ENCODE measurements around the gene KCNH4. TPM values are rescaled to one million over a fixed set of nuclear protein-coding genes. Genes with fewer than 3 reads are reported as not detected.

The KCNH4 gene
- total RNA-seq, 2 donors from 2014 or later, result 0.26 to 0.39 TPM

DNA sequence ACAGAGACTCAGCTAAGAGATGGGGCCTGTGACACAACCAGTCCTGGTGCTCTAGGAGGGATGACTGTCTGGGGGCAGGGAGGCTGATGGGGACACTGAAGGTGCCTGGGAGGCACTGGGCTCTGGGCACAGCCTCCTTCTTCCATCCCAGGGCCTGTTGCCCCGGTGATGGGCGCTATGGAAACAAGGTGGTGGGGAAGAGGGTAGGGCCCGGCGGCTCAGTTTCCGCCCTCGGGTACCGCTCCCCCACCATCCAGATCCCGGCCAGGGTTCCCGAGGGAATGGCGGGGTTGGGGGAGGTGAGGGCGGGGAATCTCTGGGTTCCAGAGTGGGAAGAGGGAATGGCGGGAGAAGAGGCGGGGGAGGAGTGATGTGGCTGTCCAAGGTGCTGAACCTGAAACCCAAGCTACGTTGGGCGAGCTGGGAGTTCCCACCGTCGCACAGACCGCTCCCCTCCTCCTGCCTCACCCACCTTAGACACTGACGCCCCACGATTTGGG lies 981 bp downstream of the KCNH4 start:
- Mint-ChIP-seq H3K27me3 (ENCODE audit: low read depth) (peaks cover 27% of the 10 kb centered on the region), H3K36me3 (ENCODE audit: insufficient read depth in 2 of 2) (no peaks in the 10 kb centered on the region), H3K4me3 (peak overlapping the region; percentile 29 to 73), H3K27ac (no peak overlapping the region), H3K9me3 (no peaks in the 10 kb centered on the region), H3K4me1 (ENCODE audit: low read depth) (peaks cover 53% of the 10 kb centered on the region)
- DNase-seq (peak in 1 of 2 donors; percentile 31), ATAC-seq (replicated peaks in 1 of 2) (no peak)

DNA sequence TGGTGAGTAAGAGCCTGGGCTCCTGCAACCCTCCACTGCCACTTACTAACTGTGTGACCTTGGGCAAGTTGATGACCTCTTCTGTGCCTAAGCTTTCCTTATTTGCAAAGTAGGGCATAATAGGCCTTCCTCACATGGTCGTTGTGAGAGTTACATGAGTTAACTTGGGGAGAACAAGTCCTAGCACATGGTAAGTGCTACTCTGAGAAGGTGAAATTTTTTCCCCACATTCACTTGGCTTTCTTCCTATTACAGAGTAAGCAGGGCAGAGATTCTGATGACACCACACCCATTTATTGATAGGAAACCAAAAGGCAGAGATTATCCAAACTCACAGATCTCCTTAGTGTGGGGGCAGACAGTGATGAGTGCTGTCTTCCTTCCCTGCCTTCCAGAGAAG lies 1.6 kb downstream of the KCNH4 start:
- Mint-ChIP-seq H3K4me1 (ENCODE audit: low read depth) (peaks cover 47% of the 10 kb centered on the region), H3K27ac (no peak overlapping the region), H3K36me3 (ENCODE audit: insufficient read depth in 2 of 2) (no peaks in the 10 kb centered on the region), H3K4me3 (peak overlapping the region; percentile 10 to 58), H3K27me3 (ENCODE audit: low read depth) (peaks cover 27% of the 10 kb centered on the region), H3K9me3 (no peaks in the 10 kb centered on the region)
- ATAC-seq (replicated peaks in 1 of 2) (no peak), DNase-seq (no peak)

DNA sequence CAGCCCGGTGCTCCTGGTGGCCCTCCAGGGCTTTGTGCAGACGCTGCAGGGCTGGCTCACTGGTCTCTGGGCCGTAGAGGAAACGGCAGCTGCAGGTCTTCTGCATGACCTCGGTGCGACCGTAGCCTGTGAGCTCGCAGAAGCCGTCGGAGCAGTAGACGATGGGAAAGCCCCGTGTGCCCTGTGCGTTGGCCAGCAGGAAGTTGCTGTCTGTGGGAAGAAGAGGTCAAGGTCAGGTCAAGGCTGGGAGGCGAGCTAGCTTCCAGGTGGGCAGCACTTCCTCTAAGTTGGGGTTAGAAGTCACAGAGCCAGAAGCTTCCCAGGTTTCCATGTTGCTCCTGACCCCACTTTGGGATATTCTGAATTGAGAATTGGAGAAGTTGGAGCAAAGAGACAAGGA lies 2.1 kb downstream of the KCNH4 start:
- Mint-ChIP-seq H3K36me3 (ENCODE audit: insufficient read depth in 2 of 2) (no peaks in the 10 kb centered on the region), H3K27ac (no peak overlapping the region), H3K4me3 (peak overlapping the region in 1 of 2 donors; percentile 23), H3K4me1 (ENCODE audit: low read depth) (peaks cover 43% of the 10 kb centered on the region), H3K27me3 (ENCODE audit: low read depth) (peaks cover 27% of the 10 kb centered on the region), H3K9me3 (no peaks in the 10 kb centered on the region)
- DNase-seq (peak in 1 of 2 donors; percentile 23), ATAC-seq (replicated peaks in 1 of 2) (peak in 1 of 2 donors; percentile 14)

DNA sequence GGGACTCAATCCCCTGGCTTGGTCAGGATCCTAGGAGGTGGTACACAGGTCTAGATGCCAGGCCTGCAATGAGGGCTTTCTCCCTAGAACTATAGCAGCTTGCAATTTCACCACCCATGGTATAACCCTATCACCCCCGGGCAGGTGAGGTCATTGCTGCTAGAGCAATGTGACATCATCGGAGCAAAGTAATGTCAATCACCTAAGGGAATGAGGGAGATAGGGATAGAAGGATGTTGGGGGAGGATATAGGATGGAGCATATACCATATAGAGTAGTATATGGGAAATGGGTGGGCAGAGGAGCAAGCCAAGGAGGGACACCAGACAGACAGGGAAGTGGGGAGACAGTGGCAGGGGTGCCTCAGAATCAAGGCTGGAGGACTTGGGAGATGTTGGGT lies 3.3 kb downstream of the KCNH4 start:
- Mint-ChIP-seq H3K4me3 (no peak overlapping the region), H3K36me3 (ENCODE audit: insufficient read depth in 2 of 2) (no peaks in the 10 kb centered on the region), H3K27me3 (ENCODE audit: low read depth) (peaks cover 27% of the 10 kb centered on the region), H3K9me3 (no peaks in the 10 kb centered on the region), H3K27ac (no peak overlapping the region), H3K4me1 (ENCODE audit: low read depth) (peaks cover 33% of the 10 kb centered on the region)
- no peak for ATAC-seq (replicated peaks in 1 of 2)
- DNase-seq, result no peak

DNA sequence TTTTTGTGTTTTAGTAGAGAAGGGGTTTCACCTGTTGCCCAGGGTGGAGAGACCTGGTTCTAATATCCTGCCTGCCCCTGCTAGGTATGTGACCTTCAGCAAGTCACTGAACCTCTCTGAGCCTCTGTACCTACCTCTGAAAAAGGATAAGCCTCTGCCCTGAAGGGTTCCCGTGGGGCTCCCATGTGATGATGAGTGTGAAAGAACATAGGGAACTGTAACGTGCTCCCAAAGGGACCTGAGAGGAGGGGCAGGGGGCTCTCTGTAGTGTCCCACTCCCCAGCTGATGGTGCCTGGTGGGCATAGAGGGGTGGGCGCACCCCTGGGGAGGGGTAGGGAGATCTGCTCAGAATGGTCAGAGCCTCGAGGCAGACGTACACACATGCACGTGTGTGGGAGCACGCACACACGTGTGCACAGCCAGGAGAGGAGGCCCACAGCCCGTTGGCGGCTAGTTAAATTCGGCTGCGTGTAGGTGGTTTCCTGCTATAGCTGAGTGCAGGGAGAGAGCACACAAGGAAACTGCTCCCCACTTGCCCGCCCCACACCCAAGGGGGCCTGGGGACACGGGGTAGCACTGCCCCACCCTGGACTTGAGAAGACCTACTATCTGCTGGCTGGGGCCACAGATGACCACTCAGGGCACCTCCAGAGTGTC lies 6.7 kb downstream of the KCNH4 start:
- Mint-ChIP-seq H3K4me1 (ENCODE audit: low read depth) (peaks cover 12% of the 10 kb centered on the region), H3K36me3 (ENCODE audit: insufficient read depth in 2 of 2) (no peaks in the 10 kb centered on the region), H3K4me3 (no peak overlapping the region), H3K27ac (no peak overlapping the region), H3K9me3 (no peaks in the 10 kb centered on the region), H3K27me3 (ENCODE audit: low read depth) (peaks cover 8% of the 10 kb centered on the region)
- ATAC-seq (replicated peaks in 1 of 2), result no peak
- DNase-seq, result no peak

DNA sequence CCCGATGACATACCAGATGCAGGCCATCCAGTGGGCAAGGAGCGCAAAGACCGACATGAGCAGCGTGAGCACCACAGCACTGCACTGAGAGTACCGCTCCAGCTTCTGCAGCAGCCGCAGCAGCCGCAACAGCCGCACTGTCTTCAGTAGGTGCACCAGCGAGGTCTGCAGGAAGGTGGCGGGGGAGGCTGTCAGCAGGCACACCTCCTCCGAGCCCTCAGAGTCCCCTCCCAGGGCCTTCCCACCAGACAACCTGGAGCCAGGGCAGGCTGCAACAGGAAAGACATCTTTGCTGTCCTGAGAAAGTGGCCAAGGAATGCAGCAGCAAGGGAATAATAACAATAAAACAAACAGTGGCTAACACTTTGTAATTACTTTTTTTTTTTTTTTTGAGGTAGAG lies 9.1 kb downstream of the KCNH4 start:
- H3K9me3 Mint-ChIP-seq, result no peaks in the 10 kb centered on the region
- H3K27me3 Mint-ChIP-seq (ENCODE audit: low read depth), result no peaks in the 10 kb centered on the region
- H3K27ac Mint-ChIP-seq, result no peak overlapping the region
- ATAC-seq (replicated peaks in 1 of 2) (no peak), DNase-seq (no peak)
- H3K36me3 Mint-ChIP-seq (ENCODE audit: insufficient read depth in 2 of 2), result no peaks in the 10 kb centered on the region
- H3K4me3 Mint-ChIP-seq, result no peak overlapping the region
- H3K4me1 Mint-ChIP-seq (ENCODE audit: low read depth), result no peaks in the 10 kb centered on the region

DNA sequence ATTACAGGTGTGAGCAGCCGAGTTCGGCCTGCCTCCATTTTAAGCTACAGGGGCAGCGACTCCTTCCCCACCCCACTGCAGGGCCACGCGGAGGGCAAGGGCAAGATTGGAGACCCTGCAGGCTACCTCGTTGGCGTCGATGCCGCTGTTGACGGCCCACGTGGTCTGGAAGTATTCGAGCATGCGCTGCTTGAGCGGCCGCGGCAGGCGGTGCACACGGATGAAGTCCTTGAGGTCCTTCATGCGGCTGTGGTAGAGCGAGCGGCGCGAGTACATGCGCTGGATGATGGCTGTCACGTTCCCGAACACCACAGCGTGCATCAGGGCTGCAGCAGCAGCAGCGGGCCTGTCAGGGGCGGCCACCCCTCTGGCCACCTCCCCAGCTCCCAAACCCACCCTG lies 11.6 kb downstream of the KCNH4 start:
- Mint-ChIP-seq H3K9me3 (no peaks in the 10 kb centered on the region), H3K27me3 (ENCODE audit: low read depth) (no peaks in the 10 kb centered on the region), H3K27ac (no peak overlapping the region), H3K4me3 (no peak overlapping the region), H3K4me1 (ENCODE audit: low read depth) (no peaks in the 10 kb centered on the region), H3K36me3 (ENCODE audit: insufficient read depth in 2 of 2) (no peaks in the 10 kb centered on the region)
- ATAC-seq (replicated peaks in 1 of 2) (no peak), DNase-seq (no peak)

DNA sequence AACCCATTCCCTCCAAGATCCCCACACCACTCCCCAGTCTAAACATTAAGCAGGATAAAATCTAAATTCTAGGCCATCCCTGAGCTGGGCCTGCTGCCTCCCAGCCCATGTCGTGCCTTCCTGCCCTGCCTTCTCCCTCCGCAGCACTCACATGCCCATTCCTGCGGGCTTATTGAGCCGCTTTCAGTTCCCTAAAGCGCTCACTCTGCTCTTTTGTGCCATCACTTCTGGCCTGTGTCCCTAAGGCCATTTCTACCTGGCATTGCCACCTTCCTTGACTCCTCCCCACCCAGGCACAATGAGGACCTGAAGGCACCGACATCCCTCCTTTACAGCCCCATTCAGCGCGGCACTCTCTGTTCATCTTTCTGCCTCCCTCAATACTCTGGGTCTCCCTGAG lies 13.1 kb downstream of the KCNH4 start:
- ATAC-seq (replicated peaks in 1 of 2) (no peak), DNase-seq (no peak)
- Mint-ChIP-seq H3K27me3 (ENCODE audit: low read depth) (no peaks in the 10 kb centered on the region), H3K27ac (no peak overlapping the region), H3K4me3 (no peak overlapping the region), H3K36me3 (ENCODE audit: insufficient read depth in 2 of 2) (no peaks in the 10 kb centered on the region), H3K9me3 (no peaks in the 10 kb centered on the region), H3K4me1 (ENCODE audit: low read depth) (no peaks in the 10 kb centered on the region)

DNA sequence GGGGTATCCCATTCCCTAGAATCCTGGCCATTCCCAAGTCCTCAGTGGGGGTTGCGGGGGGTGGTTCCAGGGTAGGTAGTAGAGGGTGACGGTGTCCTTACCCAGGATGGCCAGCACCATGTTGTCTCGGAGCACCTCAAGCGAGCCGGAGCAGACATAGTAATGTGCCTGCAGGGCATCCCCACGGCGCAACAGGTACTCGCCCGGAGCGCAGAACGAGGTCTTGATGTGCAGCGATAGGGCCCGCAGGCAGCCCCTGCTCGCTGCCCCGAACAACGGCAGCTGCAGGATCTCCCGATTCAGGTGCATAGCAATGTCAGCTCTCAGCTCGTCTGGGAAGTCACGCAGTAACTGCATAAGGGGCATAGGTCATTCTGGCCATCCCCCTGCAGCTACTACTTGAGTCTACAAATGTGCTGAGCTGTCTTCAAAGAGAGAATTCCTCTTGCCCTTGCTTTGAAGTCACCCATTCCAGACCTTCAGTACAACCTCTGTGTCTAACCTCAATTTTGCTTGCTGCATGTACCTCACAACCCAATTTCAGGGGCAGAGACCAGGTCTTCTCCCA lies 14.7 kb downstream of the KCNH4 start:
- no peak for ATAC-seq (replicated peaks in 1 of 2)
- DNase-seq, result no peak
- Mint-ChIP-seq H3K36me3 (ENCODE audit: insufficient read depth in 2 of 2) (no peaks in the 10 kb centered on the region), H3K4me1 (ENCODE audit: low read depth) (no peaks in the 10 kb centered on the region), H3K27me3 (ENCODE audit: low read depth) (no peaks in the 10 kb centered on the region), H3K4me3 (no peak overlapping the region), H3K27ac (no peak overlapping the region), H3K9me3 (no peaks in the 10 kb centered on the region)

DNA sequence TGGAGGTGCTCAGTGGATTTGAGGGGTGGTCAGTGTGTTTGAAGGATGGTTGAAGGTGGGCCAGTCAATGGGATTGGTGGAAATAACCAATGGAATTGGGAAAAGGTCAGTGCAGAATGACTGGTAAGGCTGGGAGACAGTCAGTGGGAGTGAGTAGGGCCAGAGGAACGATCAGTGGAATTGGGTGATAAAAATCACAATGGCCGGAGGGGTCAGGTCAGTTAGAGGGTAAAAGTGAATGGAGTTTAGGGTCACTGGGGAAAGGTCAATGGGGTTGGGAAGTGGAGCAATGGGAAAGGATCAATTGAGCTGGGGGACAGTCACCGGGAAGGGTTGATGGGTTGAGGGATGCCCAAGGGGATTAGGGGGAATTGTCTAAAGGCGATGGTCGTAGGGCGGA lies 15.2 kb downstream of the KCNH4 start:
- Mint-ChIP-seq H3K9me3 (no peaks in the 10 kb centered on the region), H3K4me3 (no peak overlapping the region), H3K27ac (no peak overlapping the region), H3K4me1 (ENCODE audit: low read depth) (no peaks in the 10 kb centered on the region), H3K27me3 (ENCODE audit: low read depth) (no peaks in the 10 kb centered on the region), H3K36me3 (ENCODE audit: insufficient read depth in 2 of 2) (no peaks in the 10 kb centered on the region)
- DNase-seq (no peak), ATAC-seq (replicated peaks in 1 of 2) (no peak)

DNA sequence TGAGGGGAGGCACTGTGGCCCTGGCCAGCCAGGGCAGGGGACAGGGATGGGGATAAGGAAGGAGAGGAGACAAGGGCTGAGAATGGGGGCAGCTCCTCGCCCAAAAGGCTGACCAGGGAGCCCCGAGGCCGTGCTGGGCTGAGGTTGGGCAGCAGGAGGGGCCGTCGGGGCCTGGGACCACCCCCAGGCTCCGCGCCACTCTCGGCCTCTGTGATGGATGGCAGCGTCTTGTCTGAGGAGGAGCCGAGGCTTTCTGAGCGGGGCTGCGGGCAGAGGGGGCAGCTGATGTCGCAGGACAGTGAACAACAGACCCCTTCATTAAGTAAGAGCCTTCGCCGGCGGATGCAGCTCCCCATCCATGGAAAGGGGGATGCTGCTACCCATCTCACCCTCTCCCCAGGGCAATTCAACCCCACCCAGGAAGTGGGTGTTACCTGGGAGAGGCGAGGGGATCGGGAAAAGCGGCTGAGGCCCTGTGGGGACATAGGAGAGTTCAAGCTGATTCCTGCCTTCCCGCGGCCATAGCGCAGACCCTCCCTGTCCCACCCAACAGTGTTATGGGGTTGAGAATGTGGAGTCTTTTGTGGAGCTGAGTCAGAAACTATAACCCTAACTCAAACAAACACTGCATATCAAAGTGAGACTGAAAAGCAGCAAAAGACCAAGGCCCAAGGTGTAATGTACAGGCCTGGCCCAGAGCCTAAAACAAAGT lies 17.1 kb downstream of the KCNH4 start:
- Mint-ChIP-seq H3K27ac (no peak overlapping the region), H3K9me3 (no peaks in the 10 kb centered on the region)
- DNase-seq, result no peak

DNA sequence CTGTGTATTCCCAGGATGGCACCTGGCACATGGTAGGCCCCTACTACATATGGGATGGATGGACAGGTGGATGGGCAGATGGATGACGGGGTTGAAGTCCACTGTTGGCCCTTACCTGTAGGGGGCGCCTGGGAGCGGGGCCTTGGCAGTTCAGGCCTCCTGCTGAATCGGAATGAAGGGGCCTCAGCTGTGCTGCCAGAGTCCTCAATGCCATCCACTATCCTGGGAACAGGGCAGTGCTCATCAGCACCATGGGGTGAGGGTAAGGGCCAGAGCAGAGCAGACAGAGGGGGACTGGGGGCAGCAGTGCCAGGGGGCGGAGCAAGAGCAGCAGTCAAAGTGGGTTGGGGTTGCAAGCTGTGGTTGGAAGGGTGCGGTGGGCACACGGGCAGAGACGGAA lies 17.8 kb downstream of the KCNH4 start:
- peak; percentile 67 to 78 for DNase-seq
- no peak overlapping the region for H3K27ac Mint-ChIP-seq
- H3K4me1 Mint-ChIP-seq (ENCODE audit: low read depth), result no peaks in the 10 kb centered on the region
- ATAC-seq (replicated peaks in 1 of 2), result peak; percentile 49 to 65
- H3K27me3 Mint-ChIP-seq (ENCODE audit: low read depth), result no peaks in the 10 kb centered on the region
- no peaks in the 10 kb centered on the region for H3K36me3 Mint-ChIP-seq (ENCODE audit: insufficient read depth in 2 of 2)
- no peaks in the 10 kb centered on the region for H3K9me3 Mint-ChIP-seq
- H3K4me3 Mint-ChIP-seq, result no peak overlapping the region

More for the DNA sequence above, 17.1 kb downstream of the KCNH4 start:
- Mint-ChIP-seq H3K4me3 (no peak overlapping the region), H3K27me3 (ENCODE audit: low read depth) (no peaks in the 10 kb centered on the region), H3K4me1 (ENCODE audit: low read depth) (no peaks in the 10 kb centered on the region), H3K36me3 (ENCODE audit: insufficient read depth in 2 of 2) (no peaks in the 10 kb centered on the region)
- ATAC-seq (replicated peaks in 1 of 2), result no peak

DNA sequence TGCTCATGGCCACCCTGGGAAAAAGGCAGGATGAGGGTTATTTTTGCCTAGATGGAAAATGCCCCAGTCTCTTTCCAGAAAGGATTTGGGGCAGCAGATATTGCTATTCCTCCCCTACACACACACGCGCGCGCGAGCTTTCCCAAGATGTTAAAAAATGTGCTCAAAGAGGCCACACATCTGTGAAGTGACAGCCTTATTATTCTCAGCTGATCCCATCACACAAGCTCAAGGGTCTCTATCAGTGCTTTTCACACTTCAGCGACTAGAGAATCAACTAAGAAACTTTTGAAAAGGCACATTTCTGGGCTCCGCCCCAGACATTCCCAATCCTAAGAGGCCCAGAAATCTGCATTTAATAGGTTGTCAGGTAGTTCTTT lies 20.4 kb downstream of the KCNH4 start:
- Mint-ChIP-seq H3K4me1 (ENCODE audit: low read depth) (peaks cover 10% of the 10 kb centered on the region), H3K27ac (no peak overlapping the region), H3K27me3 (ENCODE audit: low read depth) (no peaks in the 10 kb centered on the region), H3K9me3 (no peaks in the 10 kb centered on the region), H3K36me3 (ENCODE audit: insufficient read depth in 2 of 2) (no peaks in the 10 kb centered on the region), H3K4me3 (no peak overlapping the region)
- ATAC-seq (replicated peaks in 1 of 2) (no peak), DNase-seq (no peak)

Measured in activated T-cell treated with anti-CD3 and anti-CD28 coated beads, Interleukin-2, amount 50 U/mL, for 72 hours (primary cell).